Measurements from ENCODE around the gene ABHD8.
A peak's percentile ranks its signal among the peaks of the same experiment; 100 is the strongest.

ABHD8 gene

GRCh38 chr19:17263712-17264640, 39.2 kb downstream of the ABHD8 start:
- DNase-seq: no peak

- DNase-seq: no peak
Observed at GRCh38 chr19:17262557-17262956, 40.7 kb downstream of the ABHD8 start.

DNA sequence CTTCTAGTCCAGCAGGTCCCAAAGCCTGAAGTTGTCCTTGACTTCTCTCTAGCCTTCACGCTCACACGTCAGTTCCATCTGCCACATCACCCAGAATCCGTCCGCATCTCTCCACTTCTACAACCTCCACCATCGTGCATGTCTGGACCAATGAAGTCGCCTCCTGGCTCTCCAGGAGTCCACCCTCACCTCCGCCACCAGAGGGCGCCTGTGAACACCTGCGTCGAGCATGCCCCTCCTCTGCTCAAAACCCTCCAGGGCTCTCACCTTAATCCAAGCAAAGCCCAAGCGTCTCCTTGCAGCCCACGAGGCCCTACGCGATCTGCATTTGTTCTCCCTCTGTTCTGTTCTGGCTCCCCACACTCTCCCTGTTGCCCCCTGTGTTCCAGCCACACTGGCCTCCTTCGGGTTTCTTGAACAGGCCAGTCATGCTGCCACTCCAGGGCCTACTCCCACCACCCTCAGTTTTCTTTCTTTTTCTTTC, 42.3 kb downstream of the ABHD8 start:
- peak; percentile 66 for DNase-seq

- no peak for DNase-seq
Observed at GRCh38 chr19:17259934-17260333, 43.3 kb downstream of the ABHD8 start.

GRCh38 chr19:17259118-17259780, 44.0 kb downstream of the ABHD8 start:
- DNase-seq: no peak

DNA sequence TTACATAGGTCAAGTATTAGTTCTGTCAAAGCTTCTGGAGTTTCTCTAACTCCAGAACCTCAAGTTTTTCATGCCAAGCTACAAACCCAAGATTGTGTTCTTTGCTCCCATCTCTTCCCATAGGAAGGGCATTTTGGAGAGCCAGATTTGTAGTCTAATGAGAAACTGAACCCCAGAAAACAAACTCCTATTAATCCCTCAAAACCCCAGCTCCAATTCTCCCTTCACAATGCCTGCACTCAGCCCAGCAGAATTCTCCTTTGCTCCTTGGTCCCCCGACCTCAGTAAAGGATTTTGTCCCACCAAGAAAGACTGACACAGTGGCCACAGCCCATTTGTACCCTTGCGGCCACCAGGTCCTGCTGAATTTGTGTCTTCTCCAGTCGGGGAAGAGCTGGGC, 47.1 kb downstream of the ABHD8 start:
- no peak for DNase-seq

GRCh38 chr19:17255150-17255621, 48.0 kb downstream of the ABHD8 start:
- DNase-seq: no peak

DNA sequence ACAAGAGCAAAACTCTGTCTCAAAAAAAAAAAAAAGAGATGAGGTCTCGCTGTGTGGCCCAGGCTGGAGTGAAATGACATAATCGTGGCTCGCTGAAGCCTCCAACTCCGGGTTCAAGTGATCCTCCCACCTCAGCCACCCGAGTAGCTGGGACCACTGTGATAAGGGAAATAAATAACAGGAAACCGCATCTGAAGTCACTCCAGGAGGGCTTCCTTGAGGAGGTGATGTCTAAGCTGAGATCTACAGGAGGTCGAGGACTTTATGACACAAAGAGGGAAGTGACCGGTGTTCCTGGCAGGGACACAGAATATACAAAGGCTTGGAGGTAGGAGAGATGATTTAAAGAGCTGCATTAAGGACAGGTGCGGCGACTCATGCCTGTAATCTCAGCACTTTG, 48.6 kb downstream of the ABHD8 start:
- no peak for DNase-seq

DNA sequence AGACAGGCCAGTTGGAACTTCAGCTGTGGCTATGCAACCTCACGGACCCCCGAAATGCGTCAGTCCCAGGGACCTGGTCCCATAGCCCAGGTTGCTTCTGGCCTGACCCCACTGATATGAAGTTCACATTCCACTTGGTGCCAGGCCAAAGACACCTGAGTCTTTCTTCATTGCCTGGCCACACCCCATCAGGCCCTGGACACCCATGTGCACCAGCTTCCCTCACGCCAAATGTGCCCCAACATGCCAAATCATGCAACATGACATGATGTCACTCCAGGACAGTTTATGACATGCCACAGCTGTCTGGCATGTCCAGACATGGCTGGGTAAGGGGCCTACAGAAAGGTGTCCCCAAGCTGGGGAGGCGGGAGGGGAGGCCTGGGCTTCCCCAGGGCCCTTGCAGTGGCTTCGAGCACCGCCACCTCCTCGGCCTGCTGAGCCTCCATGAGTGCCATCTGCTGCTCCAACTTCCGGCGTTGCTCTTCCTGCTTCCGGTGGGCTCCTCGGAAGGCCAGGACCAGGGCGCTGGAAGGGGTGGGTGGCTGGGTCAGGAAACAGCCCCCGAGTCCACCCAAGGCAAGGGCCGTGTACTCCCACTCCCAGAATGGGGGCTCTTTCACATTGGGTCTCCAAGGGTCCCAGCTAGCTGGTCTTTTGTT, 53.2 kb downstream of the ABHD8 start:
- DNase-seq: no peak

DNA sequence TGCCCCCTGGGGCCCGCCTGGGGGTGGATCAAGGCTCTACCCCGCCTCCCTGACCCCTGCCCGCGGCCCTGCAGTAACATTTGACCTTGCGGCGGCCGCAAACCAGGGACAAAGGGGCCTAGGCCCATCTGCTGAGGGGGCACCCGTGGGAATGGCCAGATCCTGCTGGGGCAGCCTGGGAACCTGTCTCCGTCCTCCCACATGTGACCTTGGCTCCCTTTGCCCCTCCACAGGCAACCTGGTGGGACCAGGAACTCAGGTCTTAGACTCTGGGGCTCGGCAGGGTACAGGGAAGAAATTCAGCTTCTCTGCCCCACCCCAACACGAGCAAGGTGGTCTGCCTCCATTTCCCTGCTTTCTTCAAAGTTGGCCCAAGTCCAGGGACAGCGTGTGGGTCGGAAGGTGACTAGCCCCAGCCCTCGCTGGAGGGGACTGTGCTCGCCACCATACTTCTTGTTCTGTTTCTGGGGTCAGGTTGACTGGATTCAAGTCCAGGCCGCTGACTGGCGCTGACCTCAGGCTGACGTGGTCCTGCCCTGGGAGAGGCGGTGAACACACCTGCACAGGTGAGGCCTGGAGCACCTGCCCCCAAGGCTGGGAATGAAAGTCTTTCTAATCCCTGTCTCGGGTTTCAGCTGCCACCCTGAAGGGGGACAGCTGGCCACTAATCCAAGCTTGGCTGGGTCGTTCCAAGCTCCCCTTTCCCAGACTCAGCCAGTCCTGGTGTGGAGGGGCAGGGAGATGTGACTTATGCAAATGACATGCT, 55.0 kb downstream of the ABHD8 start:
- DNase-seq: no peak

DNA sequence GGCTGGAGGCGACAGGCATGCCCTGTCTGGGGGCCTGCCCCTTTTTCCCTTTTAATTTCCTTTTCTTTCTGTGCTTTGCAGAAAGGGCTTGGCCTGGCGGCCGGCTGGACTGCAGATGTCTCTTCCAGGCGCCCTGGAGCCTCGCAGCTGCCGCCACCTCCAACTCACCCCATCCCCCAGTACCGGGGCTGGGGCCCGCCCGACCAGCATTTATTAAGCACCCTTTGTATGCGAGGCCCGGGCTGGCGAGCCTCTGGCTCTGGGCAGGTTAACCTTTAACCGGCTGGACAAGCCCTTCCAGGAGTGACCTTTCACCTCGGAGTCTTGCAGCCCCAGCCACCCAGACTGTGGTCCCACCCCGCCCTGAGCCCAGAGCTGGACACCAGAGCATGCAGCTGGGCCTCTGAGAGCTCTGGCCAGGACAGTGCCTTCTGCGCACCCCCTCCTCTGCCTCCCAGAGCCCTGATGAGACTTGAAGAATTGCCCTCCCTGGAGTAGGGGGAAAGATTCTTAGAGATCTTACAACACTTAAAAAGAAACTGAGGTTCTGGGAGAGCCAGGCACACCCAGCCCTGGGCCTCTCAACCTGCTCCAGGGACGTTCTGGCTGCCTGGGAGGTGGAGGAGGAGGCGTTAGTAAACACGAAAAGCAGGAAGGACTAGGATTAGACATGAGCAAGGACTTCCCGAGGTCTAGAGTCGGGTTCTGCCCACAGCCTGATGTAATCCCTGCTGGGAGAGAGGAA, 56.4 kb downstream of the ABHD8 start:
- DNase-seq: peak; percentile 78

GRCh38 chr19:17245535-17245984, 57.7 kb downstream of the ABHD8 start, which contains the start of gene NR2F6:
TSS of gene NR2F6 (minus strand) at chr19:17245919. CDS start at chr19:17245220, 699 bp downstream.
- DNase-seq: no peak

GRCh38 chr19:17244618-17245534, 58.3 kb downstream of the ABHD8 start:
- no peak for DNase-seq

DNA sequence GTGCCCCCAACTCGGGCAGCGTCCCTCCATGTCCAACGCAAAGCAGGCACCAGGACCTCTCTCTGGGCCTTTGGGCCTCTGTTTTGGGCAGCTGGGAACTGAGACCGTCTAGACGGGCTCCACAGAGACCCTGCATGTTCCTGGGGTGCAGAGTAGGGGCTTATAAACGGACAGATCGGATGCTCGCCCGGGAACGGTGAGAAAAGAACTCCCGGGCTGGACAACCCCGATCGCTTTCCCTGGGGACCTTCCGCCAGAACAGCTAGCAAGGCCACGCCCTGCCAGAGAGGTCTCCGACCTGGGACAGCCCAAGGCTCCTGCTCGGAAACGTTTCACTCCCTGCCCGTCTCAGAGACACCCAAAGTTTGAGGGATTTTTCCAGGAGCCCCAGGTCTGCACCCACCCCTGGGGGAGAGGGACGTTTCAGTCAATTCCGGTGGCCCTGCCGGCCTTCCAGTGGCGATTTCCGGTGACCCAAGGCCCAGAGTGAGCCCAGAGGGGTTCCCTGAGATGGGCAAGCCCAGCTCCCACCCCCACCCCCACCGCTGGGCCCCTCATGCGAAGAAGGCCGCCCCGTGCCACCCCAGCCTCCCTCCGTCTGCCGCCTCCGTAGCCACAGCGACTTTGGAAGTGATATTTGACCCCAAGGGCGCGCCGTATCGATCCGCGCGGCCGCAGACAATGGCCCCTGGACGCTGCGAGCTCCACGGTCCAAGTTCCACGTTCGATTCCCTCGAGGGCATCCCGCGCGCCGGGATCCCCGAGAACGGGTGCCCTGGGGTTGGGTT, 59.2 kb downstream of the ABHD8 start:
- DNase-seq: peak; percentile 32

DNA sequence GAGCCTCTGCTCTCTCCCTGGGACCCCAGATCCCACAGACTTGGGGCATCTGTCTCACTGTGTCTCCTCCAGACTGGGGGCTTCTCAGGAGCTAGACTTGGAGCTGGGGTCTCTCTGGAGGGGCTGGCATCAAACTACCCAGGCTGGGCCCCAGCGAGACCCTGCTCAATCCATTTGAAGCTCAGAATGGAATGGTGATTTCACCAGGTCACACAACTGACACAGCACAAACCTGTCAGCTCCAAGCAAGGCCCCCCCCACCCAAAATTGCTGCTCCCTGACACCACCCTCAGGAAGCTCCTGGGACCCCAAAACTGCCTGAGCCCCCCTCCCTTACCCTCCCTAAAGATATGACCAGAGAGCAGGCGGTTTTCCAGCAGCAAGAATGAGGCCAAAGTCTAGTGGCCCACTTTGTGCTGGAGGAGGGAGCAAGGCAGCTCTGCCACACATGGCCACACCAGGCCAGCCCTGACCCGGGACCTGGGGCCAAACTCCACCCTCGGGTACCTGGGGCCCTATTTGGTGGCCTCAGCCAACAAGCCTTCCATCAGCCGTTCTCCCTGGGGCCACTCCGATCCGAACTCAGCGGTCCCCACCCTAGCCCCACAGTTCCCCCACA, 59.9 kb downstream of the ABHD8 start:
- DNase-seq: no peak

GRCh38 chr19:17242431-17243208, 60.6 kb downstream of the ABHD8 start:
- no peak for DNase-seq
